NCI-H1417 treated with DMSO at 0.1 percent for 48 hours (cell line): Measurements from ENCODE around the gene INAVA.
"Not testable (repeated sequence)": the region's sequence is repeated elsewhere in the genome, so short reads cannot be mapped to it uniquely, and the experiment has no call there.

Experiments used
- DNase-seq: peaks from one replicate; lab custom pipeline; 2025; lab: John Stamatoyannopoulos, UW

INAVA gene

DNA sequence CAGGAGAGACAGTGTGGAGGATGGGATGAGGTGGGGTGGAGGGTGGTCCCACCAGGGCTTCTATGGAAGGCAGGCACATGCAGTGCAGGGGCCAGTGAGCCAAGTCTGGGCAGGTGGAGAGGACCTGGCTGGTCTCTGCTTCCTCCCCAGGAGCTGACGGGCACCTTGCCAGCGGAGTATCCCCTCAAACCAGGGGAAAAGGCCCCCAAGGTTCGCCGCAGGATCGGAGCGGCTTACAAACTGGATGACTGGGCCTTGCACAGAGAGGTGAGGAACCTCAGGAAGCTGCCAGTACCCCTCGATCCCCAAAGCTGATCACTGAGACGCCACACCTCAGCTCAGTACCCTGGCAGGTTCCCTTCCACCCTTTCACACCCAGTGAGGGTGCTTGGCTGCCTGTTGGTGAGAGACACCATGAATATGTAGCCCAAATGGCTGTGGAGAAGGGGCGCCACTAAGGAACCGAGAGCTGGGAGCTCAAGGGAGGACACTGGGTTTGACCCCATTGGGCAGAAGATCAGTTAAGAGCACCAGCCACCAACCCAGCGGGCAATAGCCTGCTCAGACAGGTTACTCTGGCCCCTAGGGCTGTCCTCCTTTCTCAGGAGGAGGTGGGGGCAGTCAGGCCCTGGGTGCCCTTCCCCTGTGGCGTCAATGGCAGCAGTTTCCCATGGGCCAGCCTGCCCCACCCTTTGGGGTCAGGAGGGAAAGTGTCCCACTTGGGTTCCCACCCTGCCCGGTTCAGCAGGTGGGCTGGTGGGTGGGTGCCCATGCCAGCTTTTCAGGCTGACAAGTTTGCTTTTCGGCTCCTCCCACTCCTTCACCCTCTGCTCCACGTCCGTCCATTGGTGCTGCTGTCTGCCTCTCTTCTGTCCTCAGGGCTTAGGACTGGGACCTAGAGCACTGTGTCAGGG is 5.5 kb downstream of the INAVA start:
- no peak for DNase-seq

DNA sequence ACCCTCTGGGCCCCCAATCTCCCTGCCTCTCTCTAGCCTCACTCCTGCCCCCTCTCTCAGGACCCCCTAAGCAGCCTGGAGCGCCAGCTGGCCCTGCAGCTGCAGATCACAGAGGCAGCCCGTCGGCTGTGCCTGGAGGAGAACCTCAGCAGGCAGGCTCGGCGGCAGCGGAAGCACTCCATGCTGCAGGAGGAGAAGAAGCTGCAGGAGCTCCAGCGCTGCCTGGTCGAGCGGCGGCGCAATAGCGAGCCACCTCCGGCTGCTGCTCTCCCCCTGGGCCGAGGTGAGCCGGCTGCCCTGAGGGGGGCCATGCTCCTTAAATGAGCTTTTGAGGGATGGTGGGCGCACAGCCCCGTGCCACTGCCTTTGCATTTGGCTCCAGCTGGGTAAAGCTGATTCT is 6.2 kb downstream of the INAVA start:
- no peak for DNase-seq

DNA sequence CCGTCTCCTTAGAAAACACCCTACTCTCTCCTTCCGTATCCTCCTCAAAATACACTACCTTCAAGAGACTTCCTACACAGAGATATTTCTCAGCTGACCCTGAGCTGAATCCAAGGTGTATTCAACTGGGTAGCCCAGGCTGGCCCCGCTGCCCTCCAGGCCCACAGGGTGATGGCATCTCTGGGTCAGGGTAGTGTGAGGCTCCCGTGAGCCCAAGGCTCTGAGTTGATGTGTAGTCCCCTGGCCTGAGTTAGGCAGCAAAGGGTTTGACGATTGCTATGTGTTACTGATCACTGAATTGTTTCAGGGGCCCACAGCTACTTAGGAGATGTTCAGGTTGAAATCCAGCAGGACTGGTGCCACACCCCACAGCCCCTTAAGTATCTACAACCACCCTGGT is 6.7 kb downstream of the INAVA start:
- no peak for DNase-seq

DNA sequence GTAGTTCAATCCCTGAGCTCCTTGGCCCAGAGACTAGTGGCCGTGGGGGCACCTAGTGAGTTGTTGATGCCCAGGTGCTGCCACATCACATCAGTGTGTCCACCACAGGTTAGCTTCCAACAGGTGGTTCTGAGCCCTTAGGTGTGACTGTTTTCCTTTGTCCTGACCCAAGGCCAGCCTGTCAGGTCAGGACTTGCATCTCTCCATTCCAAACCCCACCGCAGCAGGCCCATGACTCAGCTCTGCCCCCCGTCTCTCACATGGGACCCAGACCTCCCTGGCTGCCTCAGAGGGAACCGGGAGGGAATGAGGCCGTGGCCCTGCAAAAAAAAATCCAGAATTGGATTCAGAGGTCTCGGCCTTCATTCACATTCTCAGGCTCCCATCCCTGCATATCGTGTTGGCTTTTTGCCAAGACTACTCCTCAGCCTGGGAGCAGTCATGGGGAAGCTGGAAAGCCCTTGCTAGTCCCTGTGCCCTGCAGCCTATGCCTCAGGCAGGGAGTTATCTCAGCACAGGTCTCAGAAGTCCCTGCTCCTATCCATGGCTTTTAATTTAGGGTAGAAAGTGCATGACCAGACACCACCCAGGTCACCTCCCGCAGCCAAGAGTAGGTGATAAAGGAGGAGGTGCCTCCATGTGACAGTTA is 7.2 kb downstream of the INAVA start:
- DNase-seq: no peak

DNA sequence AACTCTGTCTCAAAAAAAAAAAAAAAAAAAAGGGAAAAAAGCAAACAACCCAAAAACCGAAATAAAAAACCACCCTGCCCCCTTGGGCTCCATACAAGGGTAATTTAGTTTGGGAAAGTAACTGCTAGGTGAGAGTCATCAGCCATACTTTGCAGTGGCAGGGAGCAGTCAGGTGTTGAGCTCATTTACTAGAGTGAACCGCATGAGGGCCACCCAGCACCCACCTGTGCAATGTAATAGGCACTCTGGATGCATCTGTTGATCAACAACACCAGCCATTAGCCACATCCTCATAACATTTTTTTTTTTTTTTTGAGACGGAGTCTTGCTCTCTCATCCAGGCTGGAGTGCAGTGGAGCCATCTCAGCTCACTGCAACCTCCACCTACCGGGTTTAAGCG is 9.1 kb downstream of the INAVA start:
- DNase-seq: no peak

DNA sequence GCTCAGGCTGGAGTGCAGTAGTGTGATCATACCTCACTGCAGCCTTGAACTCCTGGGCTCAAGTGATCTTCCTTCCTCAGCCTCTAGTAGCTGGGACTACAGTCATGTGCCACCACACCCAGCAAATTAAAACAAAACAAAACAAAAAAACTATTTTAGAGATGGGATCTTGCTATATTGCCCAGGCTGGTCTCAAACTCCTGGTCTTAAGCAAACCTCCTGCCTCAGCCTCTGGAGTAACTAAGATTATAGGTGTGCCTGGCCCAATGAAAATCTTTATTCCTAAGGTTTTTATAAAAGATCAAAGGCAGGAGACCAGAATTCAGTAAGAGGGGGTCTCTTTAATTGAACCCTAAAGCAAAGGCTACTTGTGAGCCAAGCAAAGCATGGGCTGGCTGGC is 10.1 kb downstream of the INAVA start:
- no peak for DNase-seq

DNA sequence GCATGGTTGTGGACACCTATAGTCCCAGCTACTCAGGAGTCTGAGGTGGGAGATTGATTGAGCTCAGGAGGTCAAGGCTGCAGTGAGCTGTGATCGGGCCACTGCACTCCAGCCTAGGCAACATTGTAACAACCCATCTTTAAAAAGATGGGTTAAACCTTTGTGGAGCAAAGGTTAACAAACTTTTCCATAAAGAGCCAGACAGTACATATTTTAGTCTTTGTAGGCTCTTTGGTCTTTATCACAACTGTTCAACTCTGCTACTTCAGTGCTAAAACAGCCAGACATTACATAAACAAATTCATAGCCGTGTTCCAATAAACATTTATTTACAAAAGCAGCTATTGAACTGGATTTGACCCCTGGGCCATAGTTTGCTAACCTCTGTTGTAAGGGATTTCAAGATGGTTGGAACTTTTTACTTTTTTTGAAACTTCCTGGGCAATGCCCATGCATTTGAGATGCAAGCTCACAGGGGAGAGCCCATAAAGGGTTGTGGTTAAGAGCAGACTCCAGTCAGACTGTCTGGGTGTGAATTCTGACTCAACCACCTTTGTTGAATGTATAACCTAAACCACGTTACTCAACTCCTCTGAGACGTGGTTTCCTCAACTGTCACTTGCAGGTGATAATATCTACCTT is 10.8 kb downstream of the INAVA start:
- no peak for DNase-seq

DNA sequence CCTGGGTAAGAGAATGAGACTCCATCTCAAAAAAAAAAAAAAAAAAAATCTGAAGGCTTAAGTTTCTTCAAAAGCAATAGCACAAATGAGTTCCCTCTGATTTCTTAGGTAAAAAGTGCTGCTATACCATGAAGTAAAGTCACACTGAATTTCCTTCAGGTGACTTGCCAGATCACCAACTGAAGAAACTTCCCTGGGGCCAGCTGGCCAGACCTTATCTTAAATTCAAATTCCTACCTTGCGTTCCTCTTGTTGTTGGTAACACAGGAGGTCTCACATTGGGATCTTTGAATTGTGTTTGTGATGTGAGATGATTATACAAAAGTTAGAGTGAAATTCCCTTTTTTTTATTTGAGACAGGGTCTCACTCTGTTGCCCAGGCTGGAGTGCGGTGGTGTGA is 11.8 kb downstream of the INAVA start:
- DNase-seq: no peak

DNA sequence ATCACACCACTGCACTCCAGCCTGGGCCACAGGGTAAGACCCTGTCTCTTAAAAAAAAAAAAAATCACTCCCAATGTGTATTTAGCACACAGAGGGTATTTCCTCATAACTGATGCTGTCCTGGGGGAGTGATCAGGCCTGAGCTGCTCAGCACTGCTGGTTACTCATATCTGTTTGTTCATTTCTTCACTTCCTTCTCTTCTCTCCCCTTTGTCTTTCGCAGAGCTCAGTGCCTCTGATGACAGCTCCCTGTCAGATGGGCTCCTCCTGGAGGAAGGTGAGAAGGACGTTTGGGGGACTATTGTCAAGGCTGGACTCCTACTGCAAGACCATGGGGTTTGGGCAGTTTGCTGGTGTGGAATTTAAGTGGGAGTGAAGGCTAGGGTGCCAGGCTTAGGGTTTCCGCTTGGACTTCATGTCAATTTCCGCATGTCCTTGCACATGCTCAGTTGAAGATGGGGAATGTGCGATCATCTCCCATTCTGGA is 13.0 kb downstream of the INAVA start:
- no peak for DNase-seq

DNA sequence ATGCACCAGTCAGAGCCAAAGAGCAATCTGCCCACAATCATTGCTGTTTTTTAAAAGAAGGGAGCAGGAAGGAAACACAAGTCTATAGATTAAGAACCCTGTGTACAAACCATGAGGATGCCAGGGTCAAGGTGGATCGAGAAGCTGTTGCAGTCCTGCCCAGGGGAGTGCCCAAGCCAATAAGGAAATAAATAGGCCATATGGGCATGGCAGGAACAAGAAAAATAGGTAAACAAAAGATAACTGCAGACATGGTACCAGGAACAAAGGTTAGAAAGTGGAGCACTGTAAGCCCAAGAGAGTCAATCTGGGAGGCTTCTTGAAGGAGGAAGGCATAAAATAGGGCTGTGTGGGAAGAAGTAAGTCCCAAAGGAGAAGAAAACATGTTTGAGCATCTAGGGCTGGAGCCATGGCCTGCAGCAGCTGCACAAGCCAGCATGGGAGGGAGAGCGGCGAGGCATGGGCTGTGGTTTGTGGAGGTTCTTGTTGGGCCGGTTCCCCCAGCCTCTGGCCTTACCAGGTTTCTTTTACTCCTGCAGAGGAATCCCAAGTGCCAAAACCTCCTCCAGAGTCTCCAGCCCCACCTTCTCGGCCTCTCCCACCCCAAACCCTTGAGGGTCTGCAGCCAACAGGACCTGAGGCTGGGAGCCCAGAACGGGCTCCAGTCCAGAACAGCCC is 13.6 kb downstream of the INAVA start:
- no peak for DNase-seq

DNA sequence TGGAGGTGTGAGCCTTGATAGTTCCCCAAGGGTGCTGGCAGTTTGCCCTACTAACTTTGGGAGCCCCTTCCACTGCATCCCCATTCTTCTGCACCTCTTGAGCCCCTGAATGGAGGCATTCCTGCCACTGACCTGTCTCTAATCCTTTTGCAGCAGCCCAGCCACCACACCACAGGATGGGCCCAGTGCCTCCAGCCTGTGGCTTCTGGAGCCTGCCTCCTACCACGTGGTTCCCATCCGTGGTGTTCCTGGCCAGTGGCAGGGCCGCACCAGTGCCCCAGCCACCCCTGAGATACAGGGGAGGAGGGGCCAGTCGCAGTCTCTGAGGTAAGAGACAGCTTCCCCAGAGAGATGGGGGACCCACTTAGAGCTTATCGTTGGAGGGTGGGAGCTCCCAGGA is 14.4 kb downstream of the INAVA start:
- DNase-seq: no peak

DNA sequence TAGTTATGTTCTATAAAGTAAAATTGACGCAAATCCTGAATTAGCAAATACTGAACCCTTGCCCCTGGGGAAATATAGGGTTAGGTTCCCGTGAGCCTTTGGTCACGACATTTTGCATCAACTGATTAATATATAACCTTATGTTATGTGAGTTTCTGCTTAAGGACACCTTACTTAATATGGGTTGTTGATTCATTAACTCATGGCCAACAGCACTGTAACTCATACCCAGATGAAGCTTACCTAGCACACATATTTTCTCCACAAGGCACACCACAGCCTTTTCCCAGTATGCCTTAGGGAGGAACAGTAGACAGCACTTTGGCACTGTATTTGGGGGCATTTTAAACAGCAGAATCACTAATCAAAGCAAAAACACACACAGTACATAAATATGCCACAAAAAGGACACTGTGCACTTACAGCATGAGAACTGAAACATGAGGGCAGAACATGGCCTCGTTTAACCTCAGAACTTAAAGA is 15.1 kb downstream of the INAVA start:
- no peak for DNase-seq

DNA sequence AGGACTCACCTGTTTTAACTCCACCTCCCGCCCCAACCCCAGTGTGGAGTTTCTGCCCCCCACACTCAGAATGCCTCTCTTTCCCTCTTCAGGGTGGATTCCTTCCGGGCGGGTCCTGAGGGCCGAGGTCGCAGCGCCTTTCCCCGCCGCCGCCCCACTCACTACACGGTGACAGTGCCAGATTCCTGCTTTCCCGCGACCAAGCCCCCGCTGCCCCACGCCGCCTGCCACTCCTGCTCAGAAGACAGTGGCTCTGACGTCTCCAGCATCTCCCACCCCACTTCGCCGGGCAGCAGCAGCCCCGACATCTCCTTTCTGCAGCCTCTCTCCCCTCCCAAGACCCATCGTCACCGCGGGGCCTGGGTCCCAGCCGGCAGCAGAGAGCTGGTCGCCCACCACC is 16.7 kb downstream of the INAVA start:
- no peak for DNase-seq

DNA sequence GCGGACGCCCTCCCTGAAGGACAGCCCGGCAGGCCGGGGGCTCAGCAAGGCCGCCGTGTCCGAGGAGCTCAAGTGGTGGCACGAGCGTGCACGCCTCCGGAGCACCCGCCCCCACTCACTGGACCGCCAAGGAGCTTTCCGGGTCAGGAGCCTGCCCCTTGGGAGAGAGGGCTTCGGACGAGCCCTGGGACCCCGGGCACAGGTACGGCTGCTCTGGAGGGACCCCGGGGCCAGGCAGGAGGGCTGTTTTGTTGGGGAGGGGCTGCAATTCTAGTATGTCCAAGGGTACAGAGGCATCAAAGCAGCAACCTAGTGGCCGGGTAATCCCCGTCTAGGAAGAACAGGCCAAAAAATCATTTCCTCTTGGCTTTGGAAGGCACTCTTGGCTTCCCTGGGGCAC is 17.2 kb downstream of the INAVA start:
- DNase-seq: not testable (repeated sequence)

DNA sequence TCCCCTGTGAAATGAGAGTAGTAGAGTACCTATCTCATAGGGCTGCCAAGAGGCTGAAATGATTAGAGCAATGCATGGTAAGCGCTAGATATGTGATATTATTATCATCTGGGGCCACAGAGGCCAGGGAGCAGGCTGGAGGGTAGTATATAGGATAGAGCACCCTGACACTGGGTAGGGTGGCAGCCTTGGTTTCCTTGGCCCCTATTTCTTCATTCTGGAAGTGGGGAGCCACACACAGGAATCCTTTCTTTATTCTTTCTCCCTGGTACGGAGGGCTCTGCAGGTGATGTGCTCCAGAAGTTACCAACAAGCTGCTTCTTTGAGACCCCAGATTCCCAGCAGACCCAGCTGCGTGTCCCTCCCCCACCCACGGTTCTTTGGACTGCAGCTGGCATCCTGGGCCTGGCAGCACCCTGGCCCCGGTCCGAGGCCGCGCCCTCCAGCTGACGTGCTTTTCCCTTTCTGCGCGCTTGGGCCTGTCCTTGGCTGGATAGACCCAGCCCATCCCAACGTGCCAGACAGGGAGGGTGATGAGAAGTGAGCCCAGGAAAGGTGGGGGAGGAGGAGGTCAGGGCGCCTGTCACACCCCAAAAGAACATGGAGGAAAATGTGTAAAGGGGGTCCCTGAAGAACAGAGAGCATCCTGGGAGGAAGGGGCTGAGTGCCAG is 18.2 kb downstream of the INAVA start:
- DNase-seq: no peak

DNA sequence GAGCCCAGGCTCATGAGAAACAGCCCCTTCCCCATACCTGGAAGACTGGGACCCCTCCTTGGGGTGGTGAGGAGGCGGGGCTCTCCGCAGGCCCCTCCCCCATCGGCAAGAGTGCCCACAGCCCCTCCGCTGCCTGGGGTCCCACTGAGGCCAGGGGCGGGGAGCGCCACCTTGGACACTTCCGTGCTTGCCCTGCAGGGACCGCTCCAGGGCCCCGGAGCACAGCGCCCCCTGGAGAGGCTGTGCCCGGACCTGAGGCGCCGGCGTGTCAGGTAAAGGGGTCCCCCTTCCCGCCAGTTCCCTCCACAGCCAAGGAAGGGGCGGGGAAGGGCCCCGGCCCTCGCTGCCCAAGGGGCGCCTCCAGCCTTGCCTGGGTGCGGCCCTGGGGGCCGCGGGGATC is 21.5 kb downstream of the INAVA start:
- no peak for DNase-seq

DNA sequence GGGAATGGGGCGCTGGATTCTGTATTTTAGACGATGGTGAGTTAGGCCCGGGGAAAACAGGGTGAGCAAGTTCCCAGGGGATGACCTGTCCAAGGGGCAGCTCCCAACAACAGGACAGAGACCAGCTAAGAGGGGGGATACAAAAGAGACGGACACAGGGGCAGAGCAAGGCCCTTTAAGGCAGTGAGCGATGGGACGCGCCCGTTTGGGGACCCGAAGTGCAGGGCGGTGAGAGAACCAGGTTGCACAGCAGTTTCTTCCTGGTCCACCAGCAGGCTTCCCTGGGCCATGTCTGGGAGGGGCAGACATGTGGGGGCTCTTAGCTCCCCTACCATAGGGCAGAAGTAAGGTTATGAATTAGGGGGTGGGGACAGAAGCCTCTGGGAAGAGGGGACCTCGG is 22.0 kb downstream of the INAVA start:
- DNase-seq: no peak

DNA sequence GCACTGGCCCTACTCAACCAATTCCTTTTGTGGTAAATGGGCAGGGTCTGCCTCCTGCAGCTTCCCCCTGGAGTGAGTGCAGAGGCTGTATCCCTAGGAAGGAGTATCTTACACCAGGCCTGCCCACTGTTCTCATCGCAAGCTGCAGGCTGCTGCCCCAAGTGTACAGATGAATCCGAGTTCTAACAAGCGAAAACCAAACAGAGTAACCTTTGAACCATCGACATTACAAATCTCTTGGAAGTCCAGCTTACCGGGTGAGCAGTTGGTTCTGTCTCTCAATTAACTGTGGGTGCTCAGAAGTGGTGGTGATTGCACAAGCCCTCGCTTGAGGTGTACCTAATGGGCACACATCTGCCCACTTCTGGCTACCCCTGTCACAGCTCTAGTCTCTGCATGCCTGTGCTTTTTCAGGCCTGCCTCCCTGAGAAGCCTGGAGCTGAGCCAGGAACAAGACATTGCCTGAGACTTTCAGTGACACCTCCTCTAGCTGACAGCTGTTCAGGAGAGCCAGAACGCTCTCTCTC is 22.7 kb downstream of the INAVA start:
- no peak for DNase-seq

DNA sequence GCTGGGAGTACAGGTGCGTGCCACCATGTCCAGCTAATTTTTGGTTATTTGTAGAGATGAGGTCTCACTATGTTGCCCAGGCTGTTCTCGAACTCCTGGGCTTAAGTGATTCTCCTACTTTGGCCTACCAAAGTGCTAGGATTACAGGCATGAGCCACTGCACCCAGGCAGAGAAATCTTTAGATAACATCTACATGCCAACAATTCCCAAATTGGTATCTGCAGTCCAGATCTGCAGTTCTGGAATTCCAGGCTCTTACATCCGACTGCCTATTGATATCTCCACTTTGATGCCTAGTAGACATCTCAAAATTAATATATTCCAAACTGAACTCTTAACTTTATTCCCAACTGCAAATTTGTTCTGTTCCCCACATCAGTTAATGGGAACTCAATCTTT is 23.3 kb downstream of the INAVA start:
- no peak for DNase-seq

DNA sequence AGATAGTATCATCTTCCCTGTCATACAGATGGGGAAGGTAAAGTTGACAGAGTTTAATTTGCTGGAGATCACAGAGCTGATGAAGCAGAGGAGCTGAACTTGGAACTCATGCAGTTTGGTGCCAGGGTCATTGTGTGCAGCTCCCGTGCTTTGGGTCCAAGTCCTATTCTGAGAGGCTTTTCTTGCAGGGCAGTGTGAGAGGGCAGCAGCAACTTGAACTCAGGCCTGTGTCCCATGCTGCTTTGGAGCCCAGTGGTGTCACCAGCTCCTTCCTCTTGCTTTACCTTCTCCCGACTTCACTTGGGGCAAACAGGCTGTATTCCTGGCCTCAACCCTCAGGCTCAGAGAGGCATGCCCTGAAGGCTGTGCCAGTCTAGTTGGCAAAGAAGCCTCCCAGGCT is 24.7 kb downstream of the INAVA start:
- DNase-seq: no peak

DNA sequence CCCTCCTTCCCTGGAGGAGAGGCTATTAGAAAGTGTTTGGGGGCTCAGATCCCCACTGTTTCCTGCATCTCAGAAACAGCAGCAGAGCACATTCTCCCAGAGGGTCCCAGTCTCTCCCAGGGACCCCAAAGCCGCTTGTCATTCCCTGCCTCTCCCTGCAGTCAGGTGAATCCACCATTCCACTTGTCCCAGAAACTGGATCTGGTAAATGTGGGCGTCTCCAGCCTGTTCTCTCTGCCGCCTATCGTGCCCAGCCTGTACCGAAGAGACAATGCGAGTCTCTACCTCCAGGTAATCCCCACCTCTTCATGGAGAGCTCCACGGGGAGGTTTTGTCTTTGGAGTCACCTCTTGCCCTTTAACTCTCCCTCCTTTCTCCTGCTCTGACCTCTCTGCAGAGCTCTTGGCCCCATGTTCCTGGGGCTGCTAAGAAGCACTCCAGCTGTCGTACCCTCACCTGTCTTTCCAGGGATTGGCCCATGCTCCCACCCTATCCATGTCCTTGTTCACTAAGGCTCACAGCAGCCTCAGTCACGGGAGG is 26.9 kb downstream of the INAVA start:
- no peak for DNase-seq
